Measurements from ENCODE around the gene ZNF281. TPM values are rescaled to one million over a fixed set of nuclear protein-coding genes. Genes with fewer than 3 reads are reported as not detected.

Gene ZNF281
- total and polyA plus RNA-seq, 9 of the 15 experiments (the other 6 are each of a cell fraction or from before 2014, with no cell fraction given) = 9.6 to 24.9 (median 16.5) TPM

DNA sequence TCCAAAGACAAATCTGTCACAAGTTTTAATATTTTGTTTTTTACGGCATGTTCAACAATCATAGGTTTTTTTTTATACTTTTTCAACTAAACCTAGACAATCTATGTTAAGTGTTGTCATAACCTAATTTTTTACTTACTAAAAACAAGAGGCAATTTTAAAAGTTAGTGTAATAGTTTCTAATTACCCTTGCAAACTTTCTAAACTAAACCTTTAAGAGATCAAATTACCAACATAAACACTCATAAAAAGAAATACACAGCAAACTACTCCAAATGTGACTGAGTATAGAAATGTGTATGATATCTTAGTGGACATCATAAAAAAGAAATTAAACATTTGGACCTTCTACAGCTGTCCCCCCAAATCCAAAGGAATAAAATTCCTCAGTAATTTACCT, 10.0 kb downstream of the ZNF281 start:
- no peaks in the 10 kb centered on the region for H3K4me1 ChIP-seq (replicated peaks in 1 of 2; ENCODE audit: control insufficient read depth in 2 of 2, insufficient read depth in 2 of 2, low read length in 2 of 2)
- no peak for TF ChIP-seq SETDB1 (IDR thresholded peaks at IDR 0.05; ENCODE audit: low read length)
- TF ChIP-seq ESRRA (IDR thresholded peaks at IDR 0.05; ENCODE audit: borderline replicate concordance, low read depth) = no peak
- no peak for TF ChIP-seq ADNP (tag; IDR thresholded peaks at IDR 0.05)
- no peak for TF ChIP-seq SRSF9 (IDR thresholded peaks at IDR 0.05; ENCODE audit: borderline replicate concordance, low read depth, low read length)
- no peak for TF ChIP-seq CHD2 (IDR thresholded peaks at IDR 0.05; ENCODE audit: low read depth, low read length)
- no peak for TF ChIP-seq PHF8 (IDR thresholded peaks at IDR 0.05; ENCODE audit: borderline replicate concordance, low read length)
- no peak for TF ChIP-seq BCL6 (CRISPR knock-in tag; IDR thresholded peaks at IDR 0.05)
- no peak for TF ChIP-seq FOXA3 (CRISPR knock-in tag; conservative IDR thresholded peaks at IDR 0.05 in 1 of 2, IDR thresholded peaks at IDR 0.05 in 1 of 2)
- in situ Hi-C loops (cut with MboI) = no loop called here
- WGBS (ENCODE audit: insufficient coverage, low coverage, missing lambda C conversion rate) = 92% methylated on average over 1 of the region's 1 CpG
- no peaks in the 10 kb centered on the region for H4K20me1 ChIP-seq (replicated peaks; ENCODE audit: control insufficient read depth, insufficient read depth, low read length)
- no peak overlapping the region for H3K9ac ChIP-seq (ENCODE audit: insufficient read depth in 1 of 2, low read depth in 2 of 2, low read length in 2 of 2)
- peaks cover 11% of the 10 kb centered on the region; the same call in 1 of the 3 replicates for H3K36me3 ChIP-seq (ENCODE audit: control insufficient read depth, insufficient read depth, low read length)
- BruUV-seq (replicated peaks) = no TSS peak
- no peak for ATAC-seq
- H3K27ac ChIP-seq (ENCODE audit: extremely low read depth, low read depth, low read length) = no peak overlapping the region
- H3K4me2 ChIP-seq (ENCODE audit: insufficient read depth, low read length) = no peak overlapping the region
- DNase-seq (ENCODE audit: extremely low read depth in 1 of 4, low spot score in 3 of 4) = no peak
- H3K4me3 ChIP-seq = no peak overlapping the region
- H2AFZ ChIP-seq (ENCODE audit: low read depth, low read length) = no peak overlapping the region
- FAIRE-seq = no peak
- POLR2A ChIA-PET = interaction anchor here (1.3 kb wide), 1 partner anchor 10 kb away, joined by 4 read pairs; the partner anchor contains the start of gene ZNF281
- no peaks in the 10 kb centered on the region for H3K27me3 ChIP-seq (ENCODE audit: control insufficient read depth in 2 of 2, insufficient read depth in 2 of 2, low read length in 2 of 2)
- H3K9me3 ChIP-seq (replicated peaks; ENCODE audit: control insufficient read depth, insufficient read depth, low read depth, low read length) = no peaks in the 10 kb centered on the region
- CTCF ChIA-PET (ENCODE audit: low intra/inter-chr PET ratio) = no interaction called here
- H3K9me1 ChIP-seq (ENCODE audit: control insufficient read depth, insufficient read depth, low read length) = no peaks in the 10 kb centered on the region
- H3K79me2 ChIP-seq (ENCODE audit: control insufficient read depth, insufficient read depth, low read length) = peaks cover under 1% of the 10 kb centered on the region; the same call in 1 of the 3 replicates
- intact Hi-C loops (cut with micrococcal nuclease) = no loop called here

Measured in K562 (cell line).